Neural cell (in vitro differentiated cells): ENCODE measurements around the gene SAMD9.

ENCODE experiments used
- EP300 ChIP-seq: fragments of 450-650 bp; conservative IDR thresholded peaks from 2 replicates; pipeline ENCODE4 v1.6.1; 2014; ENCODE audit warnings: antibody characterized with exemption, mild to moderate bottlenecking, moderate library complexity; ENCODE audit not compliant: poor library complexity, severe bottlenecking
- EZH2 ChIP-seq: fragments of 200-600, 300-800 bp; shearing (Covaris generic), sonication (generic); IDR thresholded peaks from 2 replicates; pipeline ENCODE4 v1.6.1; 2014; ENCODE audit warnings: antibody characterized with exemption, low read length, borderline replicate concordance, mild to moderate bottlenecking; ENCODE audit not compliant: insufficient read depth, poor library complexity, severe bottlenecking
- MXI1 ChIP-seq: fragments of 450-650 bp; conservative IDR thresholded peaks from 2 replicates; pipeline ENCODE4 v1.6.1; 2014; ENCODE audit warnings: antibody characterized with exemption, mild to moderate bottlenecking; ENCODE audit not compliant: poor library complexity, severe bottlenecking
- POLR2AphosphoS5 ChIP-seq: IDR thresholded peaks from 2 replicates; pipeline ENCODE4 v1.6.1; 2012
- SMC3 ChIP-seq: fragments of 450-650 bp; conservative IDR thresholded peaks from 2 replicates; pipeline ENCODE4 v1.6.1; 2014; ENCODE audit warnings: antibody characterized with exemption, mild to moderate bottlenecking, moderate library complexity; ENCODE audit not compliant: poor library complexity
- TF ChIP-seq, protein P1 (sequence below): fragments of 450-650 bp; IDR thresholded peaks from 2 replicates; pipeline ENCODE4 v1.5.1; 2014; ENCODE audit warnings: antibody characterized with exemption, mild to moderate bottlenecking, moderate library complexity; ENCODE audit not compliant: poor library complexity, severe bottlenecking

DNA sequence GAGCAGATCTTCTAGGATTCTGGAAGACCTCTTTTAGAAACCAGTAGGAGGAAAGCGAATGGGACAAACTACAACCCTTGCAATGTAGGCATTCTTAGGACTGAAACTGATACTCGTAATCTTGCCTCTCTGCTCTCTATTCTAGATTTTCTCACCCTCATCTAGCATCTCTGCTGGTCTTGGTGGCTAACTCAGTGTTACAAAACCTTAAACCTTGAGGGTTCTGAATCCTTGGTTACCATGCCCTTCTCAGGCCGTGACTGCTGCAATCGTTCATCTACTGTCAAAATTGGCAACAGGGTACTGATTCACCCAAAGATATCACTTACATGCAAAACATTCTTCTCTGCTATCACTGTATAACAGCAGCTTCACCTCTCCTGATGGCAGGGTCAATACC lies 55.2 kb downstream of the SAMD9 start:
- TF ChIP-seq MXI1, result no peak
- TF ChIP-seq, protein P1, sequence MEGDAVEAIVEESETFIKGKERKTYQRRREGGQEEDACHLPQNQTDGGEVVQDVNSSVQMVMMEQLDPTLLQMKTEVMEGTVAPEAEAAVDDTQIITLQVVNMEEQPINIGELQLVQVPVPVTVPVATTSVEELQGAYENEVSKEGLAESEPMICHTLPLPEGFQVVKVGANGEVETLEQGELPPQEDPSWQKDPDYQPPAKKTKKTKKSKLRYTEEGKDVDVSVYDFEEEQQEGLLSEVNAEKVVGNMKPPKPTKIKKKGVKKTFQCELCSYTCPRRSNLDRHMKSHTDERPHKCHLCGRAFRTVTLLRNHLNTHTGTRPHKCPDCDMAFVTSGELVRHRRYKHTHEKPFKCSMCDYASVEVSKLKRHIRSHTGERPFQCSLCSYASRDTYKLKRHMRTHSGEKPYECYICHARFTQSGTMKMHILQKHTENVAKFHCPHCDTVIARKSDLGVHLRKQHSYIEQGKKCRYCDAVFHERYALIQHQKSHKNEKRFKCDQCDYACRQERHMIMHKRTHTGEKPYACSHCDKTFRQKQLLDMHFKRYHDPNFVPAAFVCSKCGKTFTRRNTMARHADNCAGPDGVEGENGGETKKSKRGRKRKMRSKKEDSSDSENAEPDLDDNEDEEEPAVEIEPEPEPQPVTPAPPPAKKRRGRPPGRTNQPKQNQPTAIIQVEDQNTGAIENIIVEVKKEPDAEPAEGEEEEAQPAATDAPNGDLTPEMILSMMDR, result no peak
- no peak for TF ChIP-seq EP300
- TF ChIP-seq EZH2, result no peak
- TF ChIP-seq POLR2AphosphoS5, result no peak
- TF ChIP-seq SMC3, result no peak
